ENCODE data around the gene COMMD7.

The COMMD7 gene

GRCh38 chr20:32743237-32744112 is at the start of gene COMMD7:
TSS of gene COMMD7 (minus strand) at chr20:32743467. CDS start at chr20:32743391, 76 bp downstream.
- DNase-seq (ENCODE audit: low read depth): peak; percentile 66

- no peak for DNase-seq (ENCODE audit: low read depth)
Observed at GRCh38 chr20:32792731-32793458, 49.6 kb upstream of the COMMD7 start.

- DNase-seq (ENCODE audit: low read depth): peak; percentile 15
Observed at GRCh38 chr20:32792316-32792715, 49.0 kb upstream of the COMMD7 start.

- DNase-seq (ENCODE audit: low read depth): no peak
Observed at GRCh38 chr20:32790751-32791057, 47.4 kb upstream of the COMMD7 start.

- peak; percentile 48 for DNase-seq (ENCODE audit: low read depth)
Observed at GRCh38 chr20:32789896-32790750, 46.9 kb upstream of the COMMD7 start.

GRCh38 chr20:32787168-32787567 is 43.9 kb upstream of the COMMD7 start:
- no peak for DNase-seq (ENCODE audit: low read depth)

GRCh38 chr20:32786059-32786760 is 42.9 kb upstream of the COMMD7 start:
- DNase-seq (ENCODE audit: low read depth): no peak

- DNase-seq (ENCODE audit: low read depth): no peak
Observed at GRCh38 chr20:32784369-32785080, 41.3 kb upstream of the COMMD7 start.

GRCh38 chr20:32780749-32781655 is 37.7 kb upstream of the COMMD7 start:
- no peak for DNase-seq (ENCODE audit: low read depth)

GRCh38 chr20:32780278-32780677 is 37.0 kb upstream of the COMMD7 start:
- no peak for DNase-seq (ENCODE audit: low read depth)

- no peak for DNase-seq (ENCODE audit: low read depth)
Observed at GRCh38 chr20:32779500-32780211, 36.4 kb upstream of the COMMD7 start.

- no peak for DNase-seq (ENCODE audit: low read depth)
Observed at GRCh38 chr20:32777177-32777956, 34.1 kb upstream of the COMMD7 start.

GRCh38 chr20:32775336-32775991 is 32.2 kb upstream of the COMMD7 start:
- DNase-seq (ENCODE audit: low read depth): no peak

GRCh38 chr20:32773855-32774254 is 30.6 kb upstream of the COMMD7 start:
- no peak for DNase-seq (ENCODE audit: low read depth)

- DNase-seq (ENCODE audit: low read depth): no peak
Observed at GRCh38 chr20:32773223-32773622, 30.0 kb upstream of the COMMD7 start.

GRCh38 chr20:32772046-32772445 is 28.8 kb upstream of the COMMD7 start:
- no peak for DNase-seq (ENCODE audit: low read depth)

GRCh38 chr20:32767418-32768198 is 24.3 kb upstream of the COMMD7 start:
- DNase-seq (ENCODE audit: low read depth): no peak
